ENCODE measurements around the gene TUG1.

TUG1 gene

GRCh38 chr22:31022516-31022915 is 53.5 kb downstream of the TUG1 start:
- TF ChIP-seq USF1 (IDR thresholded peaks at IDR 0.05) (no peak), CREB1 (IDR thresholded peaks at IDR 0.05; ENCODE audit: low read depth) (no peak), TAF1 (IDR thresholded peaks at IDR 0.05; ENCODE audit: low read depth) (no peak), YY1 (IDR thresholded peaks at IDR 0.05; ENCODE audit: low read depth) (no peak), REST (IDR thresholded peaks at IDR 0.05; ENCODE audit: low read depth) (no peak)

All from Ishikawa (cell line).